Measurements from ENCODE around the gene BCAM. TPM values are rescaled to one million over a fixed set of nuclear protein-coding genes. Genes with fewer than 3 reads are reported as not detected.
"Not testable (repeated sequence)": the region's sequence is repeated elsewhere in the genome, so short reads cannot be mapped to it uniquely, and the experiment has no call there.

BCAM gene
- total RNA-seq, 1 experiment from 2014 or later, result 12.9 TPM

- DNase-seq, result no peak
- no peak overlapping the region for H3K4me3 ChIP-seq (ENCODE audit: low read length)
- H3K9me3 ChIP-seq (ENCODE audit: low read length), result no peaks in the 10 kb centered on the region
- ChIA-PET CTCF (no interaction called here), POLR2A (ENCODE audit: unreplicated experiment) (no interaction called here)
- TF ChIP-seq EZH2phosphoT487 (IDR thresholded peaks at IDR 0.05; ENCODE audit: borderline replicate concordance, low read length) (no peak), EZH2 (IDR thresholded peaks at IDR 0.05; ENCODE audit: low read length, unreplicated experiment) (no peak)
- TF ChIP-seq, protein P1, sequence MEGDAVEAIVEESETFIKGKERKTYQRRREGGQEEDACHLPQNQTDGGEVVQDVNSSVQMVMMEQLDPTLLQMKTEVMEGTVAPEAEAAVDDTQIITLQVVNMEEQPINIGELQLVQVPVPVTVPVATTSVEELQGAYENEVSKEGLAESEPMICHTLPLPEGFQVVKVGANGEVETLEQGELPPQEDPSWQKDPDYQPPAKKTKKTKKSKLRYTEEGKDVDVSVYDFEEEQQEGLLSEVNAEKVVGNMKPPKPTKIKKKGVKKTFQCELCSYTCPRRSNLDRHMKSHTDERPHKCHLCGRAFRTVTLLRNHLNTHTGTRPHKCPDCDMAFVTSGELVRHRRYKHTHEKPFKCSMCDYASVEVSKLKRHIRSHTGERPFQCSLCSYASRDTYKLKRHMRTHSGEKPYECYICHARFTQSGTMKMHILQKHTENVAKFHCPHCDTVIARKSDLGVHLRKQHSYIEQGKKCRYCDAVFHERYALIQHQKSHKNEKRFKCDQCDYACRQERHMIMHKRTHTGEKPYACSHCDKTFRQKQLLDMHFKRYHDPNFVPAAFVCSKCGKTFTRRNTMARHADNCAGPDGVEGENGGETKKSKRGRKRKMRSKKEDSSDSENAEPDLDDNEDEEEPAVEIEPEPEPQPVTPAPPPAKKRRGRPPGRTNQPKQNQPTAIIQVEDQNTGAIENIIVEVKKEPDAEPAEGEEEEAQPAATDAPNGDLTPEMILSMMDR (conservative IDR thresholded peaks at IDR 0.05; ENCODE audit: low read depth, low read length), result no peak
- no peaks in the 10 kb centered on the region for H3K27me3 ChIP-seq (ENCODE audit: low read length)
- H3K4me2 ChIP-seq (ENCODE audit: low read length), result peak overlapping the region; percentile 46
- intact Hi-C loops (cut with micrococcal nuclease), result no loop called here
- H3K79me2 ChIP-seq (ENCODE audit: low read length), result peaks cover 29% of the 10 kb centered on the region
- H3F3A ChIP-seq (ENCODE audit: low read length, unreplicated experiment), result no peaks in the 10 kb centered on the region
- H3K27ac ChIP-seq (ENCODE audit: low read length), result no peak overlapping the region
- H3K9me2 ChIP-seq (replicated peaks; ENCODE audit: low read length), result no peaks in the 10 kb centered on the region
- no peaks in the 10 kb centered on the region for H4K20me1 ChIP-seq (ENCODE audit: low read length)
- no peak overlapping the region for H2AFZ ChIP-seq (ENCODE audit: low read length)
- BruUV-seq (replicated peaks), result TSS peak; percentile 35
- H3K36me3 ChIP-seq (ENCODE audit: low read depth, low read length), result no peaks in the 10 kb centered on the region
- ATAC-seq, result no peak
- H3K9ac ChIP-seq (ENCODE audit: low read length), result no peak overlapping the region
- H3K4me1 ChIP-seq (ENCODE audit: insufficient read depth, low read length), result peaks cover 29% of the 10 kb centered on the region
Observed at GRCh38 chr19:44779150-44779549, 29.8 kb upstream of the BCAM start.

GRCh38 chr19:44781694-44782093, 27.2 kb upstream of the BCAM start:
- H4K20me1 ChIP-seq (ENCODE audit: low read length); H3F3A ChIP-seq (ENCODE audit: low read length, unreplicated experiment); H3K36me3 ChIP-seq (ENCODE audit: low read depth, low read length); H3K9ac ChIP-seq (ENCODE audit: low read length); H3K27me3 ChIP-seq (ENCODE audit: low read length); ATAC-seq; CTCF ChIA-PET; H2AFZ ChIP-seq (ENCODE audit: low read length); H3K4me1 ChIP-seq (ENCODE audit: insufficient read depth, low read length); DNase-seq; intact Hi-C loops (cut with micrococcal nuclease); BruUV-seq (replicated peaks); H3K4me2 ChIP-seq (ENCODE audit: low read length); H3K4me3 ChIP-seq (ENCODE audit: low read length); H3K9me2 ChIP-seq (replicated peaks; ENCODE audit: low read length); H3K9me3 ChIP-seq (ENCODE audit: low read length); H3K27ac ChIP-seq (ENCODE audit: low read length); POLR2A ChIA-PET (ENCODE audit: unreplicated experiment): not testable (repeated sequence)
- H3K79me2 ChIP-seq (ENCODE audit: low read length), result peaks cover 29% of the 10 kb centered on the region

DNA sequence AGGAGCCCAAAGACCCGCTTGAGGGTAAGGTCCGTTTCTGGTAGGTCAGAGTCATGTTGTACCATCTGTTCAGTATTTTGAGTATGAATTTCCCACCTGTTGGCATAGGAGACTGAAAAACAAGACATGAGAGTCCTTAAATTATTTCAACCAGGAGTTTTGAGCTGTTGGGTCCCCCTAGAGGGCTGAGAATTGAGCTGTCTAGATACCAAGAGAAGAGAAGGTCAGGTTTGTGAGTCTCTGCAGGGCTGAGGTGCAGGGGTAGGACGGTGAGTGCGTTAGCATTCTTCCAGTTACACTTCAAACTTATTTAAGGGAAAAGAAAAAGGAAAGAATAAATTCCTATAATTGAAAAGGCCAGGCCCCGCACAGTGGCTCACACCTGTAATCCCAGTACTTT, 26.2 kb upstream of the BCAM start:
- CTCF ChIA-PET, result interaction anchor here (0.5 to 0.7 kb wide), 2 partner anchors 14 to 277 kb away, joined by 3 to 7 read pairs; no protein-coding TSS in a partner anchor
- POLR2A ChIA-PET (ENCODE audit: unreplicated experiment), result no interaction called here
- ATAC-seq (no peak), DNase-seq (no peak)
- H2AFZ ChIP-seq (ENCODE audit: low read length), result no peak overlapping the region
- H3K9me3 ChIP-seq (ENCODE audit: low read length), result no peaks in the 10 kb centered on the region
- no peaks in the 10 kb centered on the region for H3F3A ChIP-seq (ENCODE audit: low read length, unreplicated experiment)
- H3K79me2 ChIP-seq (ENCODE audit: low read length), result peaks cover 23% of the 10 kb centered on the region
- no peak overlapping the region for H3K27ac ChIP-seq (ENCODE audit: low read length)
- no peak overlapping the region for H3K4me2 ChIP-seq (ENCODE audit: low read length)
- H3K36me3 ChIP-seq (ENCODE audit: low read depth, low read length), result no peaks in the 10 kb centered on the region; the same call in 1 of the 2 replicates
- H3K9ac ChIP-seq (ENCODE audit: low read length), result no peak overlapping the region
- H3K27me3 ChIP-seq (ENCODE audit: low read length), result no peaks in the 10 kb centered on the region
- H3K9me2 ChIP-seq (replicated peaks; ENCODE audit: low read length), result no peaks in the 10 kb centered on the region
- no peaks in the 10 kb centered on the region for H4K20me1 ChIP-seq (ENCODE audit: low read length)
- no peak overlapping the region for H3K4me3 ChIP-seq (ENCODE audit: low read length)
- H3K4me1 ChIP-seq (ENCODE audit: insufficient read depth, low read length), result no peaks in the 10 kb centered on the region
- TF ChIP-seq, protein P1 (conservative IDR thresholded peaks at IDR 0.05; ENCODE audit: low read depth, low read length), result no peak; the same call in 1 of the 2 replicates
- no peak for TF ChIP-seq EZH2phosphoT487 (IDR thresholded peaks at IDR 0.05; ENCODE audit: borderline replicate concordance, low read length)
- TF ChIP-seq EZH2 (IDR thresholded peaks at IDR 0.05; ENCODE audit: low read length, unreplicated experiment), result no peak
- intact Hi-C loops (cut with micrococcal nuclease), result no loop called here
- BruUV-seq (replicated peaks), result no TSS peak
